Spleen (tissue), 7 donors: ENCODE results near the gene PITRM1.

Source experiments
- CTCF ChIP-seq, 11 experiments: fragments of 200-600 bp in 7 of 11; fragments of 450-650 bp in 4 of 11; sonication (generic) in 4 of 11; IDR thresholded peaks in 8 of 11; conservative IDR thresholded peaks in 3 of 11; 1 replicate in 7 of 11; 2 replicates in 4 of 11; pipeline versions ENCODE4 v1.4.0 to v1.8.0; 2016 to 2021; ENCODE audit warnings: antibody characterized with exemption in 11 of 11, inconsistent platforms in 4 of 11, mild to moderate bottlenecking in 1 of 11
- POLR2A ChIP-seq, 3 donors: fragments of 450-650 bp; IDR thresholded peaks; one replicate each; pipeline ENCODE4 v1.5.1; 2017; ENCODE audit warnings: antibody characterized with exemption in 3 of 3, mild to moderate bottlenecking in 1 of 3
- POLR2AphosphoS5 ChIP-seq, 3 donors: sonication (generic); formaldehyde crosslinking; IDR thresholded peaks; one replicate each; pipeline ENCODE4 v1.5.1; 2017; ENCODE audit warnings: antibody characterized with exemption in 3 of 3
- donor health status: DM: no; HTN: no; CAD: no; lungs with moderate emphysema.
- donor health status: DM: no; HTN: no; CAD: no.
- donor health status: DM: no; HTN: no; CAD: no.

GRCh38 chr10:3186368-3186767, 13.8 kb upstream of the PITRM1 start:
- no peak for TF ChIP-seq POLR2AphosphoS5 (IDR thresholded peaks at IDR 0.05)
- TF ChIP-seq POLR2A (IDR thresholded peaks at IDR 0.05): no peak
- TF ChIP-seq CTCF (IDR thresholded peaks at IDR 0.05 in 8 of 11, conservative IDR thresholded peaks at IDR 0.05 in 3 of 11): no peak
